ENCODE measurements around the gene SOX13.

The SOX13 gene

GRCh38 chr1:204152310-204153044, 79.6 kb downstream of the SOX13 start:
- in situ Hi-C loops (cut with MboI; ENCODE audit: low sequenced_read_pairs, unreplicated experiment) = no loop called here
- DNase-seq (ENCODE audit: low spot score) = no peak
- no peak for TF ChIP-seq CTCF (IDR thresholded peaks at IDR 0.05; ENCODE audit: borderline replicate concordance, control extremely low read depth, extremely low read depth, insufficient read depth, missing control alignments)

- no peak for TF ChIP-seq CTCF (IDR thresholded peaks at IDR 0.05; ENCODE audit: borderline replicate concordance, control extremely low read depth, extremely low read depth, insufficient read depth, missing control alignments)
- in situ Hi-C loops (cut with MboI; ENCODE audit: low sequenced_read_pairs, unreplicated experiment) = no loop called here
These were observed 80.8 kb downstream of the SOX13 start for GRCh38 chr1:204153667-204154066.

GRCh38 chr1:204154568-204155255, 81.8 kb downstream of the SOX13 start:
- DNase-seq (ENCODE audit: low spot score) = no peak
- TF ChIP-seq CTCF (IDR thresholded peaks at IDR 0.05; ENCODE audit: borderline replicate concordance, control extremely low read depth, extremely low read depth, insufficient read depth, missing control alignments) = no peak
- in situ Hi-C loops (cut with MboI; ENCODE audit: low sequenced_read_pairs, unreplicated experiment) = no loop called here

More at GRCh38 chr1:204153667-204154066, 80.8 kb downstream of the SOX13 start:
- no peak for DNase-seq (ENCODE audit: low spot score)

- no peak for TF ChIP-seq CTCF (IDR thresholded peaks at IDR 0.05; ENCODE audit: borderline replicate concordance, control extremely low read depth, extremely low read depth, insufficient read depth, missing control alignments)
- DNase-seq (ENCODE audit: low spot score) = no peak
- in situ Hi-C loops (cut with MboI; ENCODE audit: low sequenced_read_pairs, unreplicated experiment) = no loop called here
These were observed 83.0 kb downstream of the SOX13 start for GRCh38 chr1:204155881-204156280.

GRCh38 chr1:204157962-204158361, 85.0 kb downstream of the SOX13 start:
- in situ Hi-C loops (cut with MboI; ENCODE audit: low sequenced_read_pairs, unreplicated experiment) = no loop called here

More at GRCh38 chr1:204157962-204158361, 85.0 kb downstream of the SOX13 start:
- no peak for TF ChIP-seq CTCF (IDR thresholded peaks at IDR 0.05; ENCODE audit: borderline replicate concordance, control extremely low read depth, extremely low read depth, insufficient read depth, missing control alignments)
- no peak for DNase-seq (ENCODE audit: low spot score)

Measured in GM13976 (cell line).